HepG2 (cell line): ENCODE data around the gene LRRN4. TPM values are rescaled to one million over a fixed set of nuclear protein-coding genes. Genes with fewer than 3 reads are reported as not detected.

ENCODE experiments used
- ATAC-seq: fragments of 200-7000 bp; cut with Tn5 transposase; 3 replicates; pipeline ENCODE4 v1.9.1; 2020; ENCODE audit warnings: mild to moderate bottlenecking, moderate library complexity
- BruUV-seq: library from RNA; stranded (reverse); fragments of 400-500 nt; replicated peaks from 2 replicates; lab custom pipeline; 2021; lab: Mats Ljungman, UMichigan
- CTCF ChIA-PET: fragments of 300-600 bp; formaldehyde crosslinking; extraction: SDS; loops from one replicate; lab custom pipeline; 2021; ENCODE audit warnings: low total read pairs, inconsistent platforms, low intra/inter-chr PET ratio; lab: Yijun Ruan, JAX
- POLR2A ChIA-PET: fragments of 350-600 bp; sonication (Branson Sonifier 250); formaldehyde crosslinking; loops from one replicate; lab custom pipeline; 2020; ENCODE audit warnings: antibody characterized with exemption, inconsistent platforms; lab: Yijun Ruan, JAX
- DNase-seq: peaks from one replicate; pipeline ENCODE4 v3.0.0-alpha.2; 2015; ENCODE audit warnings: low spot score
- FAIRE-seq: peaks from 3 replicates; lab custom pipeline; 2011; peaks lifted over from hg19 to GRCh38; lab: Jason Lieb, UNC
- H2AFZ ChIP-seq: one replicate; pipeline ENCODE4 v1.6.1; 2011; ENCODE audit warnings: low read length, inconsistent platforms
- H3K27ac ChIP-seq: fragments of 300-600 bp; 3 replicates; pipeline ENCODE4 v1.8.0; 2011; ENCODE audit warnings: mixed run types, mild to moderate bottlenecking, mixed read lengths, low read length, inconsistent platforms; ENCODE audit not compliant: insufficient read depth; ENCODE audit errors: extremely low read length
- H3K27me3 ChIP-seq, 2 experiments: fragments of 200-600 bp in 1 of 2; 2 replicates in 1 of 2; 3 replicates in 1 of 2; pipeline versions ENCODE4 v1.6.0 to v1.8.0; 2011; ENCODE audit warnings: low read length in 2 of 2, mild to moderate bottlenecking in 2 of 2, moderate library complexity in 2 of 2, inconsistent platforms in 1 of 2; ENCODE audit not compliant: insufficient read depth in 2 of 2, control insufficient read depth in 1 of 2
- H3K36me3 ChIP-seq, 2 experiments: fragments of 200-600 bp in 1 of 2; replicated peaks in 1 of 2; 2 replicates in 1 of 2; 3 replicates in 1 of 2; pipeline versions ENCODE4 v1.5.1 to v1.8.0; 2011; ENCODE audit warnings: low read length in 2 of 2, inconsistent platforms in 1 of 2; ENCODE audit not compliant: insufficient read depth in 2 of 2, control insufficient read depth in 1 of 2
- H3K4me1 ChIP-seq: 2 replicates; pipeline ENCODE4 v1.5.1; 2012; ENCODE audit warnings: low read length, inconsistent platforms; ENCODE audit not compliant: insufficient read depth
- H3K4me2 ChIP-seq: 2 replicates; pipeline ENCODE4 v1.6.0; 2011; ENCODE audit warnings: low read depth, low read length, inconsistent platforms
- H3K4me3 ChIP-seq, 3 experiments: fragments of 200-600 bp in 1 of 3; sonication (generic), shearing (Covaris generic) in 1 of 3; replicated peaks in 1 of 3; 2 replicates each; pipeline ENCODE4 v1.5.1; 2011 to 2016; ENCODE audit warnings: low read length in 3 of 3, inconsistent platforms in 2 of 3, low read depth in 2 of 3, mild to moderate bottlenecking in 2 of 3, control low read depth in 1 of 3, mixed read lengths in 1 of 3; ENCODE audit not compliant: insufficient read depth in 1 of 3
- H3K79me2 ChIP-seq: one replicate; pipeline ENCODE4 v1.6.1; 2011; ENCODE audit warnings: low read length, inconsistent platforms; ENCODE audit not compliant: insufficient read depth
- H3K9ac ChIP-seq: 2 replicates; pipeline ENCODE4 v1.6.0; 2011; ENCODE audit warnings: mild to moderate bottlenecking, low read depth, low read length, inconsistent platforms; ENCODE audit not compliant: insufficient read depth
- H3K9me3 ChIP-seq: 2 replicates; pipeline ENCODE4 v1.5.1; 2012; ENCODE audit warnings: mild to moderate bottlenecking, low read length
- H4K20me1 ChIP-seq: 2 replicates; pipeline ENCODE4 v1.6.0; 2011; ENCODE audit warnings: inconsistent platforms, mild to moderate bottlenecking, low read length, moderate library complexity; ENCODE audit not compliant: insufficient read depth
- DMTF1 ChIP-seq: sonication (generic); formaldehyde crosslinking; IDR thresholded peaks from 2 replicates; pipeline ENCODE4 v1.4.0; 2020; ENCODE audit warnings: mild to moderate bottlenecking, missing genetic modification reagents
- FOSL2 ChIP-seq: sonication (generic); formaldehyde crosslinking; IDR thresholded peaks from 2 replicates; pipeline ENCODE4 v1.4.0; 2020; ENCODE audit warnings: missing genetic modification reagents
- HOXA7 ChIP-seq: sonication (generic); formaldehyde crosslinking; IDR thresholded peaks from 2 replicates; pipeline ENCODE4 v1.8.1; 2022; ENCODE audit warnings: mild to moderate bottlenecking, missing genetic modification reagents, moderate library complexity
- JUN ChIP-seq: sonication (generic); formaldehyde crosslinking; IDR thresholded peaks from 2 replicates; pipeline ENCODE4 v1.4.0; 2020; ENCODE audit warnings: mild to moderate bottlenecking, missing genetic modification reagents
- NCOR1 ChIP-seq: fragments of 200-600 bp; sonication (generic); IDR thresholded peaks from 2 replicates; pipeline ENCODE4 v1.7.0; 2017; ENCODE audit warnings: antibody characterized with exemption, low read length, borderline replicate concordance
- PHF21A ChIP-seq: sonication (generic); formaldehyde crosslinking; IDR thresholded peaks from 2 replicates; pipeline ENCODE4 v1.5.0; 2020; ENCODE audit warnings: mild to moderate bottlenecking, missing genetic modification reagents
- PLRG1 ChIP-seq: fragments of 450-650 bp; conservative IDR thresholded peaks from 2 replicates; pipeline ENCODE4 v1.6.1; 2016
- POGK ChIP-seq: sonication (generic); formaldehyde crosslinking; conservative IDR thresholded peaks from 2 replicates; pipeline ENCODE4 v1.8.0; 2022; ENCODE audit warnings: mild to moderate bottlenecking, moderate library complexity, missing genetic modification reagents
- POLR2A ChIP-seq, 2 experiments: IDR thresholded peaks; 2 replicates each; pipeline ENCODE4 v1.6.1; 2011; ENCODE audit warnings: low read depth in 2 of 2, low read length in 2 of 2, mild to moderate bottlenecking in 1 of 2, moderate library complexity in 1 of 2; ENCODE audit not compliant: insufficient read depth in 1 of 2
- RBFOX2 ChIP-seq: fragments of 200-400 bp; formaldehyde crosslinking; IDR thresholded peaks from 2 replicates; pipeline ENCODE4 v1.6.1; 2017; ENCODE audit warnings: low read depth, mild to moderate bottlenecking, low read length
- SIX4 ChIP-seq: sonication (generic); formaldehyde crosslinking; IDR thresholded peaks from 2 replicates; pipeline ENCODE4 v1.4.0; 2020; ENCODE audit warnings: missing genetic modification reagents
- ZNF180 ChIP-seq: sonication (generic); formaldehyde crosslinking; IDR thresholded peaks from 2 replicates; pipeline ENCODE4 v1.4.0; 2020; ENCODE audit warnings: low read depth, missing genetic modification reagents, borderline replicate concordance
- ZNF446 ChIP-seq: sonication (generic); formaldehyde crosslinking; IDR thresholded peaks from 2 replicates; pipeline ENCODE4 v1.5.0; 2020; ENCODE audit warnings: mild to moderate bottlenecking, missing genetic modification reagents
- ZNF605 ChIP-seq: sonication (generic); formaldehyde crosslinking; IDR thresholded peaks from 2 replicates; pipeline ENCODE4 v1.8.0; 2022; ENCODE audit warnings: mild to moderate bottlenecking, missing genetic modification reagents
- ZNF839 ChIP-seq: sonication (generic); formaldehyde crosslinking; IDR thresholded peaks from 2 replicates; pipeline ENCODE4 v1.4.0; 2020; ENCODE audit warnings: missing genetic modification reagents, mild to moderate bottlenecking, borderline replicate concordance
- ZNF850 ChIP-seq: sonication (generic); formaldehyde crosslinking; conservative IDR thresholded peaks from 2 replicates; pipeline ENCODE4 v1.9.0; 2021; ENCODE audit warnings: mild to moderate bottlenecking, missing genetic modification reagents
- ZSCAN22 ChIP-seq: sonication (generic); formaldehyde crosslinking; IDR thresholded peaks from 2 replicates; pipeline ENCODE4 v1.4.0; 2020; ENCODE audit warnings: mild to moderate bottlenecking, missing genetic modification reagents
- WGBS: methylation state at CpG from one replicate; pipeline ENCODE4 v1.1.6; 2017; ENCODE audit warnings: low lambda C conversion rate; 5-methylcytosine and 5-hydroxymethylcytosine counted together
- in situ Hi-C: cut with HindIII; loops from 2 replicates; pipeline ENCODE4 v1.10.0; 2017; ENCODE audit warnings: low pct_unique_long_range_greater_than_20kb; ENCODE audit not compliant: extremely low pct_ligation_motif_present
- intact Hi-C: fragments of 100-400 bp; cut with micrococcal nuclease; formaldehyde crosslinking; loops from one replicate; pipeline ENCODE4 v1.10.0; 2022; ENCODE audit not compliant: unreplicated experiment
- polyA plus RNA-seq, 8 experiments: library from polyadenylated mRNA; depleted of rRNA in 3 of 8; stranded (reverse) in 7 of 8; unstranded in 1 of 8; fragments of >200 nt; fragmentation: Illumina TruSeq in 4 of 8; extraction: Trizol in 4 of 8; gene quantifications; 2 replicates each; pipeline versions ENCODE4 v1.2.1 to v1.2.3, GENCODE V29; 2011 to 2016; ENCODE audit warnings: low read depth in 4 of 8, missing spikeins in 1 of 8, mixed read lengths in 1 of 8; ENCODE audit not compliant: insufficient read depth in 1 of 8
- total RNA-seq, 5 experiments: library from RNA; depleted of rRNA; stranded (reverse); fragments of >200 nt; fragmentation: Illumina TruSeq; extraction: Trizol; gene quantifications; 2 replicates each; pipeline ENCODE4 v1.2.3, GENCODE V29; 2016; ENCODE audit warnings: low read depth in 1 of 5

Gene LRRN4
- total and polyA plus RNA-seq, 2 of the 13 experiments (the other 11 are each of a cell fraction or from before 2014, with no cell fraction given), result 0.15 to 0.20 TPM

GRCh38 chr20:6058684-6059295, 4.9 kb upstream of the LRRN4 start:
- in situ Hi-C loops (no loop called here), intact Hi-C loops (no loop called here)
- H3K79me2 ChIP-seq, result no peaks in the 10 kb centered on the region
- POLR2A ChIA-PET, result no interaction called here
- peaks cover 0 to 5% of the 10 kb centered on the region in 2 experiments; a peak in 1 of 5 replicates for H3K27me3 ChIP-seq
- TF ChIP-seq PLRG1 (no peak), RBFOX2 (no peak), PHF21A (CRISPR knock-in tag) (no peak), HOXA7 (CRISPR knock-in tag) (no peak), SIX4 (CRISPR knock-in tag) (no peak), FOSL2 (no peak), NCOR1 (no peak)
- no peak for FAIRE-seq
- CTCF ChIA-PET, result no interaction called here
- no peak for DNase-seq
- H3K36me3 ChIP-seq, result no peaks in the 10 kb centered on the region
- BruUV-seq, result no TSS peak
- H3K27ac ChIP-seq, result no peak overlapping the region
- no peak overlapping the region for H3K9ac ChIP-seq
- no peak for ATAC-seq
- H3K4me2 ChIP-seq, result no peak overlapping the region
- no peak overlapping the region for H2AFZ ChIP-seq
- H3K4me3 ChIP-seq, result no peak overlapping the region
- H4K20me1 ChIP-seq, result no peaks in the 10 kb centered on the region
- no peaks in the 10 kb centered on the region for H3K9me3 ChIP-seq
- H3K4me1 ChIP-seq, result peaks cover 28% of the 10 kb centered on the region
- WGBS, result 23% methylated on average over 7 of the region's 7 CpGs

- Histone ChIP-seq H2AFZ (no peak overlapping the region), H3K9ac (no peak overlapping the region), H3K9me3 (no peaks in the 10 kb centered on the region), H3K36me3 (no peaks in the 10 kb centered on the region), H4K20me1 (no peaks in the 10 kb centered on the region), H3K27ac (no peak overlapping the region), H3K4me2 (no peak overlapping the region), H3K27me3 (peaks cover 0 to 8% of the 10 kb centered on the region in 2 experiments; a peak in 1 of 5 replicates), H3K79me2 (no peaks in the 10 kb centered on the region), H3K4me3 (no peak overlapping the region), H3K4me1 (peaks cover 39% of the 10 kb centered on the region)
- ChIA-PET CTCF (no interaction called here), POLR2A (no interaction called here)
- in situ Hi-C loops, result no loop called here
- ATAC-seq (no peak), DNase-seq (no peak), FAIRE-seq (no peak)
- no TSS peak for BruUV-seq
- WGBS, result 65% methylated on average over 2 of the region's 2 CpGs
- intact Hi-C loops, result no loop called here
- TF ChIP-seq ZNF180 (CRISPR knock-in tag) (no peak), ZNF839 (CRISPR knock-in tag) (no peak), ZNF850 (CRISPR knock-in tag) (no peak), DMTF1 (CRISPR knock-in tag) (no peak), POGK (CRISPR knock-in tag) (no peak), ZNF446 (CRISPR knock-in tag) (no peak), ZSCAN22 (CRISPR knock-in tag) (no peak), RBFOX2 (no peak), ZNF605 (CRISPR knock-in tag) (no peak), JUN (CRISPR knock-in tag) (no peak), POLR2A (IDR thresholded peaks at IDR 0.05; ENCODE audit: insufficient read depth in 1 of 2, low read depth in 2 of 2, low read length in 2 of 2) (no peak)
Measured at GRCh38 chr20:6057691-6058090, 3.8 kb upstream of the LRRN4 start.
